ENCODE data around the gene SCN8A.

Gene SCN8A

GRCh38 chr12:51748235-51748634 lies 157.2 kb downstream of the SCN8A start:
- no peak for TF ChIP-seq GATA2 (IDR thresholded peaks at IDR 0.05; ENCODE audit: low read depth, low read length)
- no peak for TF ChIP-seq GATA3 (IDR thresholded peaks at IDR 0.05; ENCODE audit: low read depth, low read length)

GRCh38 chr12:51749206-51749985 lies 158.4 kb downstream of the SCN8A start:
- no peak for TF ChIP-seq GATA3 (IDR thresholded peaks at IDR 0.05; ENCODE audit: low read depth, low read length)
- no peak for TF ChIP-seq GATA2 (IDR thresholded peaks at IDR 0.05; ENCODE audit: low read depth, low read length)

- no peak for TF ChIP-seq GATA3 (IDR thresholded peaks at IDR 0.05; ENCODE audit: low read depth, low read length)
- no peak for TF ChIP-seq GATA2 (IDR thresholded peaks at IDR 0.05; ENCODE audit: low read depth, low read length)
Measured at GRCh38 chr12:51749986-51750317, 158.9 kb downstream of the SCN8A start.

- no peak for TF ChIP-seq GATA2 (IDR thresholded peaks at IDR 0.05; ENCODE audit: low read depth, low read length)
- TF ChIP-seq GATA3 (IDR thresholded peaks at IDR 0.05; ENCODE audit: low read depth, low read length), result no peak
Measured at GRCh38 chr12:51751661-51752060, 160.6 kb downstream of the SCN8A start.

- TF ChIP-seq GATA2 (IDR thresholded peaks at IDR 0.05; ENCODE audit: low read depth, low read length), result no peak
Measured at GRCh38 chr12:51752234-51752889, 161.3 kb downstream of the SCN8A start.

- TF ChIP-seq GATA3 (IDR thresholded peaks at IDR 0.05; ENCODE audit: low read depth, low read length) (no peak), GATA2 (IDR thresholded peaks at IDR 0.05; ENCODE audit: low read depth, low read length) (no peak)
Measured at GRCh38 chr12:51753980-51754675, 163.1 kb downstream of the SCN8A start.

GRCh38 chr12:51755251-51755650 lies 164.2 kb downstream of the SCN8A start:
- TF ChIP-seq GATA3 (IDR thresholded peaks at IDR 0.05; ENCODE audit: low read depth, low read length) (no peak), GATA2 (IDR thresholded peaks at IDR 0.05; ENCODE audit: low read depth, low read length) (no peak)

GRCh38 chr12:51759175-51759574 lies 168.1 kb downstream of the SCN8A start:
- TF ChIP-seq GATA2 (IDR thresholded peaks at IDR 0.05; ENCODE audit: low read depth, low read length) (no peak), GATA3 (IDR thresholded peaks at IDR 0.05; ENCODE audit: low read depth, low read length) (no peak)

GRCh38 chr12:51759695-51760094 lies 168.7 kb downstream of the SCN8A start:
- TF ChIP-seq GATA3 (IDR thresholded peaks at IDR 0.05; ENCODE audit: low read depth, low read length) (no peak), GATA2 (IDR thresholded peaks at IDR 0.05; ENCODE audit: low read depth, low read length) (no peak)

- TF ChIP-seq GATA3 (IDR thresholded peaks at IDR 0.05; ENCODE audit: low read depth, low read length) (no peak), GATA2 (IDR thresholded peaks at IDR 0.05; ENCODE audit: low read depth, low read length) (no peak)
Measured at GRCh38 chr12:51760231-51760630, 169.2 kb downstream of the SCN8A start.

- no peak for TF ChIP-seq GATA2 (IDR thresholded peaks at IDR 0.05; ENCODE audit: low read depth, low read length)
- no peak for TF ChIP-seq GATA3 (IDR thresholded peaks at IDR 0.05; ENCODE audit: low read depth, low read length)
Measured at GRCh38 chr12:51763743-51764142, 172.7 kb downstream of the SCN8A start.

- TF ChIP-seq GATA3 (IDR thresholded peaks at IDR 0.05; ENCODE audit: low read depth, low read length) (no peak), GATA2 (IDR thresholded peaks at IDR 0.05; ENCODE audit: low read depth, low read length) (no peak)
Measured at GRCh38 chr12:51766067-51766676, 175.1 kb downstream of the SCN8A start.

- TF ChIP-seq GATA2 (IDR thresholded peaks at IDR 0.05; ENCODE audit: low read depth, low read length) (no peak), GATA3 (IDR thresholded peaks at IDR 0.05; ENCODE audit: low read depth, low read length) (no peak)
Measured at GRCh38 chr12:51771008-51771407, 180.0 kb downstream of the SCN8A start.

GRCh38 chr12:51773145-51773869 lies 182.3 kb downstream of the SCN8A start:
- TF ChIP-seq GATA2 (IDR thresholded peaks at IDR 0.05; ENCODE audit: low read depth, low read length) (no peak), GATA3 (IDR thresholded peaks at IDR 0.05; ENCODE audit: low read depth, low read length) (no peak)
